Testis (tissue), 5 donors: ENCODE results near the gene TBPL2. TPM values are rescaled to one million over a fixed set of nuclear protein-coding genes. Genes with fewer than 3 reads are reported as not detected.
A peak's percentile ranks its signal among the peaks of the same experiment; 100 is the strongest.
"Not testable (repeated sequence)": the region's sequence is repeated elsewhere in the genome, so short reads cannot be mapped to it uniquely, and the experiment has no call there.

Experiments
- DNase-seq: peaks from one replicate; pipeline ENCODE4 v3.0.0-alpha.2; 2019
- H3K27ac ChIP-seq, 2 donors: fragments of 200-600 bp; sonication (generic); one replicate each; pipeline ENCODE4 v1.5.1; 2019
- H3K27me3 ChIP-seq: fragments of 200-600 bp; sonication (generic); one replicate; pipeline ENCODE4 v1.5.1; 2019
- H3K36me3 ChIP-seq: fragments of 200-600 bp; sonication (generic); one replicate; pipeline ENCODE4 v1.5.1; 2017; ENCODE audit warnings: low read depth; ENCODE audit errors: missing control alignments
- H3K4me1 ChIP-seq: fragments of 200-600 bp; sonication (generic); one replicate; pipeline ENCODE4 v1.5.1; 2019
- H3K4me3 ChIP-seq, 2 donors: fragments of 200-600 bp; sonication (generic); one replicate each; pipeline ENCODE4 v1.5.1; 2017 to 2019
- H3K9me3 ChIP-seq: fragments of 200-600 bp; sonication (generic); one replicate; pipeline ENCODE4 v1.5.1; 2017
- POLR2A ChIP-seq: fragments of 450-650 bp; IDR thresholded peaks from one replicate; pipeline ENCODE4 v1.6.1; 2017; ENCODE audit warnings: antibody characterized with exemption, mild to moderate bottlenecking, moderate library complexity
- WGBS, 2 donors: methylation state at CpG; one replicate each; pipeline ENCODE4 v1.1.5; 2018; 5-methylcytosine and 5-hydroxymethylcytosine counted together
- intact Hi-C: fragments of 100-400 bp; cut with DNase I; formaldehyde crosslinking; loops from one replicate; pipeline ENCODE4 v1.15.1; 2023; ENCODE audit warnings: low total_unique reads
- long read RNA-seq, 2 donors: transcript quantifications; one replicate each; lab custom pipeline, GENCODE V29; 2026
- polyA plus RNA-seq: library from polyadenylated mRNA; stranded (reverse); fragments of 350-450 nt; fragmentation: Illumina TruSeq; extraction: RNeasy Lipid Tissue Mini Kit (QIAGEN cat#74804); gene quantifications from one replicate; pipeline ENCODE4 v1.2.3, GENCODE V29; 2014; ENCODE audit warnings: low read depth, low replicate concordance; ENCODE audit not compliant: insufficient read depth
- total RNA-seq, 2 donors: library from RNA; depleted of rRNA; stranded (reverse); fragments of >200 nt; gene quantifications; one replicate each; pipeline ENCODE4 v1.2.3, GENCODE V29; 2016
- TF ChIP-seq, protein P1 (sequence below), 3 experiments: fragments of 450-650 bp in 2 of 3; fragments of 200-600 bp in 1 of 3; sonication (generic) in 1 of 3; IDR thresholded peaks; one replicate each; pipeline ENCODE4 v1.5.1; 2016 to 2019; ENCODE audit warnings: antibody characterized with exemption in 3 of 3, mild to moderate bottlenecking in 2 of 3, moderate library complexity in 1 of 3

The TBPL2 gene
- total RNA-seq (under 1 TPM in 1 of 2 donors, not detected in 1; 0.39 TPM), polyA plus RNA-seq (not detected)
- long read RNA-seq, donor 1 = 0 reads
- long read RNA-seq, donor 2 = 0 reads

DNA sequence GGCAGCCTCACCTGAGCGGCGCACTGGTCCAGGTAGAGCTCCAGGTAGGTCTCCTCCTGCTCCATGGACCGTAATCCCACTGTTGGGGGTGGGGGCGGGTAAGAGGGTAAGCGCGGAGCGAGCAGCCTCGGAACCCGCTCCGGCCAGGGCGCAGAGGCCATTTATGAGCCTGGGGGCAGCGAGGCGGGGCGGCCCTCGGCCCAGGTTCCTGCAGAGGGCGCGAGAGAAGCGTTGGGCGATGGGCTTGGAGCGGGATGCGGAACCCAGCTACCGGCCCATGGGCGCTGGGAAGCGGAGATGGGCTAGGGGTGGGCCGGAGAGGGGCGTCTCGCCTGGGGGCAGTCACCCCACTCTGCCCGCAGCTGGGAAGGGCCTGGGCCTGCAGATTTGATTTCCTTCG is at the start of gene TBPL2:
Gene TBPL2 (minus strand): TSS at position 232 of the 400 bp plus-strand sequence. CDS start 167 bp downstream, at position 65.
- WGBS, 2 donors = 38 to 40% methylated on average over 24 to 29 of the region's 29 CpGs
- Histone ChIP-seq H3K36me3 (no peaks in the 10 kb centered on the region), H3K27ac (no peak within 1 kb of the TSS), H3K9me3 (no peaks in the 10 kb centered on the region), H3K4me3 (peak within 1 kb of the TSS in 1 of 2 donors; percentile 47), H3K4me1 (no peaks in the 10 kb centered on the region), H3K27me3 (no peaks in the 10 kb centered on the region)
- intact Hi-C loops = no loop called here
- TF ChIP-seq, protein P1, sequence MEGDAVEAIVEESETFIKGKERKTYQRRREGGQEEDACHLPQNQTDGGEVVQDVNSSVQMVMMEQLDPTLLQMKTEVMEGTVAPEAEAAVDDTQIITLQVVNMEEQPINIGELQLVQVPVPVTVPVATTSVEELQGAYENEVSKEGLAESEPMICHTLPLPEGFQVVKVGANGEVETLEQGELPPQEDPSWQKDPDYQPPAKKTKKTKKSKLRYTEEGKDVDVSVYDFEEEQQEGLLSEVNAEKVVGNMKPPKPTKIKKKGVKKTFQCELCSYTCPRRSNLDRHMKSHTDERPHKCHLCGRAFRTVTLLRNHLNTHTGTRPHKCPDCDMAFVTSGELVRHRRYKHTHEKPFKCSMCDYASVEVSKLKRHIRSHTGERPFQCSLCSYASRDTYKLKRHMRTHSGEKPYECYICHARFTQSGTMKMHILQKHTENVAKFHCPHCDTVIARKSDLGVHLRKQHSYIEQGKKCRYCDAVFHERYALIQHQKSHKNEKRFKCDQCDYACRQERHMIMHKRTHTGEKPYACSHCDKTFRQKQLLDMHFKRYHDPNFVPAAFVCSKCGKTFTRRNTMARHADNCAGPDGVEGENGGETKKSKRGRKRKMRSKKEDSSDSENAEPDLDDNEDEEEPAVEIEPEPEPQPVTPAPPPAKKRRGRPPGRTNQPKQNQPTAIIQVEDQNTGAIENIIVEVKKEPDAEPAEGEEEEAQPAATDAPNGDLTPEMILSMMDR (IDR thresholded peaks at IDR 0.05) = no peak
- no peak for TF ChIP-seq POLR2A
- no peak for DNase-seq

DNA sequence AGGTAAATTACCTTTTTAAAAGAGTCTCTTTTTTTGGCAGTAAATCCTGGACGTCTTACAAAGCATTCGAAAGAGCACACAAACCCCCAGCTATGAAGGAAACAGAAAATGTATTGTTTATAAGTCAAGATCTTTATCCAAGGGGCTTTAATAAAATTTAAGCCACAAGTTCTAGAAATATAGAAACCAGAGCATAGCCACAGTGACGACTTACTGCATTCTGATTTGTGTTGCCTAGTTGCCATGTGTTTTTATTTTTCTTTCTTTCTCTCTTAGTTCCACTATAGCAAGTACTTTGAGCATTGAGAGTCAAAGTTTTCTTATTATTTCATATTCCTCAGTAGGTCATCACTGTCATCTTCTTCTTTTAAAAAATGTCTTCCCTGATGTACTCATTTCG is 47.8 kb upstream of the TBPL2 start:
- H3K27ac ChIP-seq = no peak overlapping the region
- intact Hi-C loops = no loop called here
- H3K9me3 ChIP-seq = no peaks in the 10 kb centered on the region
- H3K4me1 ChIP-seq = no peaks in the 10 kb centered on the region
- no peak overlapping the region for H3K4me3 ChIP-seq
- H3K36me3 ChIP-seq = no peaks in the 10 kb centered on the region
- no peaks in the 10 kb centered on the region for H3K27me3 ChIP-seq
- WGBS, 2 donors = 47 to 60% methylated on average over 4 of the region's 4 CpGs
- TF ChIP-seq, protein P1 (IDR thresholded peaks at IDR 0.05) = no peak
- TF ChIP-seq POLR2A = no peak
- DNase-seq = no peak

DNA sequence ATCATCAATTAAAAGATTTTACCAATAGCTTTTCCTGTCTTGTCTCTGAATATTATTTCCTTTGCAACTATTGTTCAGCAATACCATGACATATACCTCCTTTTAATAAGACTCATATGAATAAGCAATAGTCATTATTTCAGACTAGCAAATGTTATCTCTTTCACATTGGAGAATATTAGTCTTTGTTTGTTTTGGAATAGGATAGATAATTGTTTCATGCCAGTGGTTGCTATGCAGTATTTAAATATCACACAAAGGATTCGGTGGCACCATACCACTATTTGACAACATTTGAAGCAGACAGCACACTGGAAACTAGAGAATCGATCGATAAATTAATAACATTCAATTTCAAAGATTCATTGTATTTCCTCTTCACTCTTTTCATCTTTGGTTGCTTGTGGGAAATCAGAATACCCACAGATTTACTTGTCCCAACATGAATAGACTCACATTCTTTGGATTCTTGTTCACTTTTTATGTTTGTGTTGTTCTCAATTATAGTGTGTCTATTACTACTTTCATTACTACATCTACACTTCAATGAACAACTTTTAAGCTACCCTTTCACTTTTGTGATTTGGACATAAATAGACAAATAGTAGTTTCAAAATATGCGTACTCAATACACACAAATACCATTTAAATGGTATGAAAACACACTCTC is 42.7 kb upstream of the TBPL2 start:
- 76 to 81% methylated on average over 4 of the region's 4 CpGs for WGBS, 2 donors
- no peaks in the 10 kb centered on the region for H3K36me3 ChIP-seq
- H3K27me3 ChIP-seq = no peaks in the 10 kb centered on the region
- H3K4me3 ChIP-seq = no peak overlapping the region
- no peaks in the 10 kb centered on the region for H3K4me1 ChIP-seq
- TF ChIP-seq, protein P1 (IDR thresholded peaks at IDR 0.05) = no peak
- no peak for TF ChIP-seq POLR2A
- intact Hi-C loops = no loop called here
- H3K9me3 ChIP-seq = no peaks in the 10 kb centered on the region
- no peak overlapping the region for H3K27ac ChIP-seq
- DNase-seq = no peak

- H3K4me1 ChIP-seq = no peaks in the 10 kb centered on the region
- no peak for DNase-seq
- intact Hi-C loops = no loop called here
- H3K27ac ChIP-seq = no peak overlapping the region
- TF ChIP-seq, protein P1 (IDR thresholded peaks at IDR 0.05) = no peak
- TF ChIP-seq POLR2A = no peak
- 84 to 85% methylated on average over 5 of the region's 5 CpGs for WGBS, 2 donors
- H3K9me3 ChIP-seq = no peaks in the 10 kb centered on the region
- no peaks in the 10 kb centered on the region for H3K27me3 ChIP-seq
- H3K36me3 ChIP-seq = no peaks in the 10 kb centered on the region
- no peak overlapping the region for H3K4me3 ChIP-seq
Measured at GRCh38 chr14:55481769-55482168, 41.4 kb upstream of the TBPL2 start.

DNA sequence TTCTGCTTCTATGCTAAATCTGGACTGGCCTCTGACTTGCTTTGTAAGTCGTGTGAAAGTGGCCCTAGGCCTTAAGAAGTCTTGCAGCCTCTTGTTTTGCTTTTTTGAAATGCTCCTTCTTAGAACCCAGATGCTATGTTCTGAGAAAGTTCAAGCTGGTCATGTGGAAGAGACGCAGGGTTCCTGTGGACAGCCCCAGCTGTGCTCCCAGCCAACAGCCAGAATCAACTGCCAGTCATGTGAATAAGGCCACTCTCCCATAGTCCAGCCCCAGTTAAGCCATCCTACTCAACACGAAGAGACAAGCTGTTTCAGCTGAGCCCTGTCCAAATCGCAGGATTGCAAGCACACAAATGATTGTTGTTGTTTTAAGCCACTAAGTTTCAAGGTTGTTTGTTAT is 37.3 kb upstream of the TBPL2 start:
- H3K9me3 ChIP-seq = no peaks in the 10 kb centered on the region
- 42 to 49% methylated on average over 4 of the region's 4 CpGs for WGBS, 2 donors
- TF ChIP-seq, protein P1 (IDR thresholded peaks at IDR 0.05) = no peak
- no peak for TF ChIP-seq POLR2A
- no peak overlapping the region for H3K4me3 ChIP-seq
- H3K27me3 ChIP-seq = no peaks in the 10 kb centered on the region
- no peaks in the 10 kb centered on the region for H3K4me1 ChIP-seq
- peak overlapping the region; percentile 18 to 42 for H3K27ac ChIP-seq
- H3K36me3 ChIP-seq = no peaks in the 10 kb centered on the region
- peak; percentile 60 for DNase-seq
- intact Hi-C loops = no loop called here

GRCh38 chr14:55476448-55476847 is 36.0 kb upstream of the TBPL2 start:
- H3K4me1 ChIP-seq, H3K9me3 ChIP-seq, DNase-seq, intact Hi-C loops, H3K27ac ChIP-seq, H3K4me3 ChIP-seq, H3K36me3 ChIP-seq, H3K27me3 ChIP-seq: not testable (repeated sequence)
- whole genome bisulfite sequencing, 2 donors = 93 to 95% methylated on average over 3 of the region's 3 CpGs
